ENCODE results near the gene BTNL9. TPM values are rescaled to one million over a fixed set of nuclear protein-coding genes. Genes with fewer than 3 reads are reported as not detected.

The BTNL9 gene
- total and polyA plus RNA-seq, 2 experiments from 2014 or later = 0.11 to 0.27 TPM

GRCh38 chr5:181040631-181040945, 522 bp downstream of the BTNL9 start:
- Histone ChIP-seq H4K20me1 (ENCODE audit: insufficient read depth, poor library complexity, severe bottlenecking) (no peaks in the 10 kb centered on the region), H2AFZ (no peak overlapping the region), H3K27me3 (peaks cover 41% of the 10 kb centered on the region), H3K9me2 (replicated peaks; ENCODE audit: insufficient read depth) (no peaks in the 10 kb centered on the region), H3K4me3 (no peak overlapping the region), H3K9me3 (ENCODE audit: low read depth) (no peaks in the 10 kb centered on the region), H3K4me2 (no peak overlapping the region), H3K4me1 (ENCODE audit: insufficient read depth) (no peaks in the 10 kb centered on the region), H3K36me3 (replicated peaks; ENCODE audit: insufficient read depth, low read depth) (no peaks in the 10 kb centered on the region), H3K27ac (no peak overlapping the region), H3K79me2 (no peaks in the 10 kb centered on the region)
- WGBS (ENCODE audit: low lambda C conversion rate, missing lambda C conversion rate) = 85% methylated on average over 8 of the region's 8 CpGs
- TF ChIP-seq CTCF (IDR thresholded peaks at IDR 0.05; ENCODE audit: poor library complexity) = no peak
- TF ChIP-seq EZH2 (IDR thresholded peaks at IDR 0.05; ENCODE audit: borderline replicate concordance) = no peak
- TF ChIP-seq EZH2phosphoT487 (IDR thresholded peaks at IDR 0.05; ENCODE audit: low read depth, severe bottlenecking, unreplicated experiment) = no peak
- DNase-seq (ENCODE audit: low spot score) = no peak

GRCh38 chr5:181041043-181041442, 977 bp downstream of the BTNL9 start:
- Histone ChIP-seq H4K20me1 (ENCODE audit: insufficient read depth, poor library complexity, severe bottlenecking) (no peaks in the 10 kb centered on the region), H3K79me2 (no peaks in the 10 kb centered on the region), H3K9me3 (ENCODE audit: low read depth) (no peaks in the 10 kb centered on the region), H3K4me2 (no peak overlapping the region), H2AFZ (no peak overlapping the region), H3K9me2 (replicated peaks; ENCODE audit: insufficient read depth) (no peaks in the 10 kb centered on the region), H3K36me3 (replicated peaks; ENCODE audit: insufficient read depth, low read depth) (no peaks in the 10 kb centered on the region), H3K27me3 (peaks cover 41% of the 10 kb centered on the region), H3K27ac (no peak overlapping the region), H3K4me3 (no peak overlapping the region), H3K4me1 (ENCODE audit: insufficient read depth) (no peaks in the 10 kb centered on the region)
- no peak for DNase-seq (ENCODE audit: low spot score)
- WGBS (ENCODE audit: low lambda C conversion rate, missing lambda C conversion rate) = 73% methylated on average over 6 of the region's 6 CpGs
- TF ChIP-seq EZH2 (IDR thresholded peaks at IDR 0.05; ENCODE audit: borderline replicate concordance) = no peak
- TF ChIP-seq EZH2phosphoT487 (IDR thresholded peaks at IDR 0.05; ENCODE audit: low read depth, severe bottlenecking, unreplicated experiment) = no peak
- no peak for TF ChIP-seq CTCF (IDR thresholded peaks at IDR 0.05; ENCODE audit: poor library complexity)

- Histone ChIP-seq H3K79me2 (no peaks in the 10 kb centered on the region), H3K4me3 (no peak overlapping the region), H2AFZ (no peak overlapping the region), H3K4me2 (no peak overlapping the region), H3K9me3 (ENCODE audit: low read depth) (no peaks in the 10 kb centered on the region), H3K27ac (no peak overlapping the region), H3K27me3 (peaks cover 52% of the 10 kb centered on the region), H3K4me1 (ENCODE audit: insufficient read depth) (no peaks in the 10 kb centered on the region), H4K20me1 (ENCODE audit: insufficient read depth, poor library complexity, severe bottlenecking) (no peaks in the 10 kb centered on the region), H3K36me3 (replicated peaks; ENCODE audit: insufficient read depth, low read depth) (no peaks in the 10 kb centered on the region), H3K9me2 (replicated peaks; ENCODE audit: insufficient read depth) (no peaks in the 10 kb centered on the region)
- DNase-seq (ENCODE audit: low spot score) = no peak
- no peak for TF ChIP-seq EZH2phosphoT487 (IDR thresholded peaks at IDR 0.05; ENCODE audit: low read depth, severe bottlenecking, unreplicated experiment)
- TF ChIP-seq EZH2 (IDR thresholded peaks at IDR 0.05; ENCODE audit: borderline replicate concordance) = no peak
- TF ChIP-seq CTCF (IDR thresholded peaks at IDR 0.05; ENCODE audit: poor library complexity) = no peak
- 78% methylated on average over 15 of the region's 15 CpGs for WGBS (ENCODE audit: low lambda C conversion rate, missing lambda C conversion rate)
Observed at GRCh38 chr5:181042036-181042713, 2.1 kb downstream of the BTNL9 start.

Measured in hepatocyte (in vitro differentiated cells).